GM19468 (cell line): ENCODE data around the gene TMTC2.
"Not testable (repeated sequence)": the region's sequence is repeated elsewhere in the genome, so short reads cannot be mapped to it uniquely, and the experiment has no call there.

ENCODE experiments used
- ATAC-seq: cut with Tn5 transposase; IDR thresholded peaks from one replicate; pipeline ENCODE4 v1.9.1; 2021; ENCODE audit warnings: mild to moderate bottlenecking, moderate library complexity, moderate number of reproducible peaks; ENCODE audit not compliant: unreplicated experiment; ENCODE audit errors: extremely low read depth

TMTC2 gene

DNA sequence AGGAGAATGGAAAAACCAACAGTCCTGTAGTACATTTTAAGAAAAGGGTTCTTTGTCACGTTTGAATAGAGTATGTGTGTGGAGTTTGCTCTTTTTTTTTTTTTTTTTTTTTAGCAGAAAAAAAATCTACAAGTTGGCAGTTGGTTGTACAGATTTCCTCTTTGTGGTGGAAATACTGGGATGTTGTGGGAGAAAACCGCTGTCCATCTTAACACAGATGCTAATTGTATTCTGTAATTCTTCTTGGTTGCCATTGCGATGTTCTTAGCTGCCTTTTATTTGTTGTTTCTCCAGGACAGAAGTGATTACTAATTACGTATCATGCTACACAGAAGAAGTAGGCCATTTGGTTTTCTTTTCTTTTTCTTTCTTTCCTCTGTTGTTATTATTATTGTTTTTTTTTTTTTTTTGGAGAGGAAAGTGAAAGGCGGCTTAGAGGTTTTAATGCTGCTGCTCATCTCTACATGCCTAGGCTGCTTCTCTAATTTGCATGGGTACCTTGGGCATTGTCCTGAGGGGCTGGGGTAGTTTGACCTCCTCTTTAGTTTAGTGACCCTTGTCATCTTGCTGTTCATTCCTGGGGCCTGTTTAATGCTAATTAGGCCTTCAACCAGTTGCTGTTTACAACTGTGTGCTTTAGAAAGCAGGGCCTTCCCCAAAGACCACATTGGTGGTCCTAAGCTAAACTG lies 94.7 kb downstream of the TMTC2 start:
- ATAC-seq = no peak

DNA sequence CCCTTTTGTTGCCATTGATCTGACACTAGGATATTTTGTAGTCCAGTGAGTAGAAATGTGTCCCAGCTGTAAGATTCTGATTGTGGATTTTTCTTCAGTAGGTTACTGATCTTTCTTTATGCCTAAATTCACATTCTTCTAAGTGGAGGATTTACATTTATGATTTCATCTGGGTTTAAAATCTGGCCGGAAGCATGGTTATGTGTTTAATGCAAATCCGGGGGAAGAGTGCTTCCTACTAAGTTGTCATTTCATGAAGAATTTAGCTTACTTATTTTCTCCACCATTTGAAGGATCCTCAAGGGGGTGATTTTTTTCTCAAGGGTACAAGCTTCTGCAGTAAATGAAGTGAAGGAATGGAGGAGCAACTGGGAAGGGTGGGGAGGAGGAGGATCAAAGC lies 96.7 kb downstream of the TMTC2 start:
- no peak for ATAC-seq

DNA sequence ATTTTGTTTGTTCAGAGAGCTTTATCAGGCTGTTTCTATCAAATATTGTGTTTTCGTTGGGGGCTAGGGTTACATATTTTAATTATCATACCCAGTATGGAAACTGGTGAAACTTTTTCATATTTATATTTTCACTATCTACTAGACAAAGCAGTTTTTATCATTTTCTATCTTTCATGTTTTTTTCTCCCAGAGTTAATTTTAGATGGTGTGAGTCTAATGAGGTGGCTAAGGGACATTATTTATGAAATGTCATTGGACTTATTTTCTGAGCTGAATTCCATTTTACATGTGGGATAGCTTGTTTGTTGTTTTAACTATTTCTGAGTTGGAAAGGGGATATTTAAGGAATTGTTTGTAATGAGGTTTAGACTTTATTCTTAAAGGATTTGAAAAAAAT lies 100.3 kb downstream of the TMTC2 start:
- no peak for ATAC-seq

DNA sequence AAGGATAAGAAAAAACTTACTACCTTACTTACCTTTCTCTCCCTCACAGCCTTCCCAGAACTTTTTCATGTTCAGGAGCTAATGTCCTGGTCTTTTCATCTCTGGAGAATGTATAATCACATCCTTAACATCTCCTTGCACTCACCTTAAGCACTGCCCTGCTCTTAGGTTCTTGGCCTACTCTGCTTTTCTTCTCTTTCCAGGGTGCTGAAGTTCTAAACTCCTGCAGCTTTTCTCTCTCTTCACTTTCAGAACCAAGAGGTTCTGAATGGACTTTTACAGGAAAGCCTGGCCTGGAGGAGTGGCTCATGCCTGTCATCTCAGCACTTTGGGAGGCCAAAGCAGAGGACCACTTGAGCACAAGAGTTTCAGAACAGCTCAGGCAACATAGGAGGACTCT lies 101.9 kb downstream of the TMTC2 start:
- no peak for ATAC-seq

DNA sequence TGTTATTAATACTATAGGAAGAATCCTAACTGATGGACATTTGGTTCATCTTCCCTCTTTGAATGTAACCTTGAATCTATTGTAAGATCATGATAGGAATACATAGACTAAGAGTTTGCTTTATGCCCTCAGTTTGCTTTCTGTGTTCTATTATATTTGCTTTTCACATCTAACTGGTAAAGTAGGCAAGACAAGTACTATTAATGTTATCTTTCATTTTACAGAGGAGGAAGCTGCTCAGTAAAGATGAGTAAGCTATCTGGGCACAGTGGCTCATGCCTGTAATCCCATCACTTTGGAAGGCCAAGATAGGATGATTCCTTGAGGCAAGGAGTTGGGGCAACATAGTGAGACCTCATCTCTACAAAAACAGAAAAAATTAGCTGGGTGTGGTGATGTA lies 103.0 kb downstream of the TMTC2 start:
- ATAC-seq = no peak

DNA sequence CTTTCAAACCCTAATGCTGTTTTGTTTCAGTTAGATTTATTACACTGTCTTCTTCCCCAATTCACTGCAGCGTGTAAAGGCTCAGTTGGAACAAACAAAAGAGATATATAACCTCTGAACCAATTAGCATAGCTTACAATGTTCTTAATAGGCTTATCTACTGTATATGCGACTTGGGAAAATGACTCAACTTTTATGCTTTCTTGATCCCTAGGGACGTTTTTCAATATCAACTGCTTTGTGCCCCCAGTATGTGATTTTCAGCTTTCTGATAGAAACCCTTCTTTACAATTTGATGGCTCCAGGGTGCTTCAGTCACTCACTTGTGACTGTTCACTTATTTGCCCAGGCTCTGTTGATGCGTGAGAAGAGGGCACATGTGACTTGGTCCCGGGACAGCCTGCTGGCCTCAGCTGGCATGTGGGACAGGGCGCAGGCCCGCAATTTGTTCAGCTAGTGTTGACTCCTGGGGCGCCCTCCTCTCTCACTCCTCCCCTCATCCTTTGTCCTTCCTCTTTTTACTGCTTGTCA lies 107.1 kb downstream of the TMTC2 start:
- ATAC-seq = no peak

DNA sequence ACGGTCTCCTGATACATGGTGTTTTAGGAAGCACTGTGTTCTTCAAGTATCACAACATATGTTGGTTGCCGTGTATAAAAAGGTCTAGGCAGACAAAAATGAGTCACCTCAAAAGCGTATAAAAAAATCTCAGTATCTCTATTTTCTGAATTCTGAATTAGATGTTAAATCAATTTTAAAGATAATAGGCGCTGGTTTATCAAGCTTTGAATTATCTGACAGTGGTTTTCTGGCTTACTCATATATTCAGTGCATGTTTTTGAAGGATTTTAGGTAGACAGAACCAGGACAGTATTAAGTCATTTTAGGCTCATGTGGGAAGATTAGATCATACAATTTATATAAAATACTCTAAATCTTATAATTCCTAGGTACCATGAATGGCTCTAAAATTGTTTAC lies 110.8 kb downstream of the TMTC2 start:
- ATAC-seq = no peak

DNA sequence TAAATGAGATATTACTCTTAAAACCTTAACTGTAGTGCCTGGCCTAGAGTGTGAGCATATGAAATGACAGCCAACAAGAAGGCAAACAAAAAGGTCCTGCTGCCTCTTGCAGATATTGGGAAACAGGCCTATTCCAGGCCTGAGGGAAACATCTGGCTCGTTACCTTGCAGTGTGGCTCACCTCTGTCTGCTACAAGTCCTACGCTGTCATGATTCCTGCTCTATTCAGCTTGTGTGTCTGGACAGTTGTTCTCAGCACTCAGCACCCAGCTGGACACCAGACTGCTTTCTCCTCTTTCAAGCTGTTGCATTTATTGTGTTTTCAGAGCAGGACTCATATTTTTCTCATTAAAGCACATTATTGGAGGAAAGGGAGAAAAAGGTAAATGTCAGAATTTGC lies 113.5 kb downstream of the TMTC2 start:
- ATAC-seq = no peak

DNA sequence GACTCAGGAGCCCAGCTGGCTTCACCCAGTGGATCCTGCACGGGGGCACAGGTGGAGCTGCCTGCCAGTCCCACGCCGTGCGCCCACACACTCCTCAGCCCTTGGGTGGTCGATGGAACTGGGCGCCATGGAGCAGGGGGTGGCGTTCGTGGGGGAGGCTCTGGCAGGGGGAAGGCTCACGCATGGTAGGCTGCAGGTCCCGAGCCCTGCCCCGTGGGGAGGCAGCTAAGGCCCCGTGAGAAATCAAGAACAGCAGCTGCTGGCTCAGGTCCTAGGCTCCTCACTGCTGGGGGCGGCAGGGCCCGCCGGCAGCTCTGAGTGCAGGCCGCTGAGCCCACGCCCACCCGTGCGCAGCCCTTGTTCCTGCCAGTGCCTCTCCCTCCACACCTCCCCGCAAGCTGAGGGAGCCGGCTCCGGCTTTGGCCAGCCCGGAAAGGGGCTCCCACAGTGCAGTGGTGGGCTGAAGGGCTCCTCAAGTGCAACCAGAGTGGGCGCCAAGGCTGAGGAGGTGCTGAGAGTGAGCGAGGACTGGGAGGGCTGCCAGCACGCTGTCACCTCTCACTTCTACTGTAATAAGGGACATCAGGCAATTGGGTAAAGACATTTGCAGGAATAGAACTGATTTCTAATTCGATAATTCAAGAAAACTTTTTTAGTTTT lies 115.4 kb downstream of the TMTC2 start:
- ATAC-seq = no peak

DNA sequence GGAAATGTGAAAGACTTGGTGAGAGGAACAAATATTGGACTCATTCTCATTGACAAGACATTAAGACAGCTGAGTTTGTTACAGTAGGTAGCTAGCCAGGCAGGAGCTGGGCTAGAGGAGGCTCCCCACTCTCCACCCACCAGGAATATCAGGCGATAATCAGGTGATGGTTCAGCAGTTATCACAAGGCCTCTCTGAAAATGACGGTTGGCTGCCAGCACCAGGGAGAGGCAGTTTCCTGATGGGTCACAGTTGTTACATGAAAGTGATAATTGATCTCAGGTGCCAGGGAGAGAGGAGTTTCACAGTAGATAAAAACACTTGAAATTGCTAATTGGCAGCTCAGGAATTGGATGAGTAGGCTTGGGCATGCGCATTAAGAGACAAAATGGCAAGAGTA lies 116.5 kb downstream of the TMTC2 start:
- no peak for ATAC-seq

DNA sequence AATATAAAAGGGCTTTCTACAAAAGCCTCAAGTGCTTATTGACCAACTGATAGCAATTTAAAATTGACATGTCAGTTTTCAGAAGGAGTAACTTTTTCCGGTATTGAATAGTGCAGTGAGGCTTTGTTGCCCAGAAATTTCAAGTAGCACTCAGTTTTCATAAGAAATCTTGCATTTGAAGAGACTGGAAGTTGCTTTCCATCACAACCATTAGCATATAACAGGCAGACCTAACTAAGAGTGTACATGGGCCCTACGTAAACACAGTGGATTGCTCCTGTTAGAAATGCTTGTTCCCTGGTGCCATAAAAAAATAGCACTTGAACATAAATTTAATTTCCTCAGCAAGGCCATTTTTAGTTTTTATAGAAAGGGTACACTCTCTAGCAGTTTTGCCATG lies 117.9 kb downstream of the TMTC2 start:
- ATAC-seq = no peak

DNA sequence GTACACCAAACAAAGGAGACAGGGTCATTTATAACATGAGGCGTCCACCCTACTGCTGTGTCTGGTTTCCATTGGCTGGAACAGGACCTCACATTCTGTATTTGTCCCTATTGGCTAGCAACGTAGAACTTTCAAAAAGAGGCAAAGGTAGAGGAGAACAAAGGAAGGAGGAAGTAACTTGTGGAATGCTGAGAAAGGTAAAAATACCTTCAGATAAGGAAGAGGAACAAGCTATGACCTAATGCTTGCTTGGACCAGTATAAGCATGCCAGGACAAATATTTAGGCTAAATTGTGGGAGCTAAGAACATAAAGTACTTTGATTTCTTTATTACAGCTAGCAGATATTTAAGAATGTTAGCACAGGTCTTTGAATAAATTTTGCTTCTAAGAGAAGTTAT lies 118.3 kb downstream of the TMTC2 start:
- not testable (repeated sequence) for ATAC-seq

DNA sequence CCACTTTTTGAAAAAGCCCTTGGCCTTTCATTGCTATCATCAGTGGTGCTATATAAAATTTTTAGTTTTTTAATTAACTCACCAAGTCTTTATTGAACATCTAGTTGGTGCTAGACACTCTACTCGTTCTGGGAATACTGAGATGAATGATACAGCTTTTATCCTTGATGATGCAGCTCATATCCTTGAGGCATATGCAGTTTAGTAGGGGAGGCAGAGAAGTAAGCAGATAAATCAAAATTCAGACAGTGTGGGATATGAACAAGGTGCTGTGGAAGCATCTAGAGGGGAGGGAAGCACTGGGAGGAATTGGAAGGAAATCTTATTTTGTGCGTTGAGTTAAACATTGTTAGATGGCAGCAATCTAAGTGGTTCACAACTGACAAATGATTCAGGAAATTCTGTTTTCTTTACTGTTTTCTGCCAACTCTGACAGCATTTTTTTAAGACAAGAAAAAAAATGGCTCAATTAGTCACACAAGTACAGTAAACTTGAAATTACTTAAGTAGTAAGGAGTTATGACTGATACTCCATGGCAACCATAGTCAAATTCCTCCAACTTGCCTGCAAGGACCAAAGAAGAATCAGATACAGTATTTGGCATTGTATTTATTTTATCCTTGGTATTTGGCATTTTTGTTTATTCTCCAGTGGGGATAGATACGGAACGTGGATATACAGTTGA lies 119.2 kb downstream of the TMTC2 start:
- no peak for ATAC-seq

DNA sequence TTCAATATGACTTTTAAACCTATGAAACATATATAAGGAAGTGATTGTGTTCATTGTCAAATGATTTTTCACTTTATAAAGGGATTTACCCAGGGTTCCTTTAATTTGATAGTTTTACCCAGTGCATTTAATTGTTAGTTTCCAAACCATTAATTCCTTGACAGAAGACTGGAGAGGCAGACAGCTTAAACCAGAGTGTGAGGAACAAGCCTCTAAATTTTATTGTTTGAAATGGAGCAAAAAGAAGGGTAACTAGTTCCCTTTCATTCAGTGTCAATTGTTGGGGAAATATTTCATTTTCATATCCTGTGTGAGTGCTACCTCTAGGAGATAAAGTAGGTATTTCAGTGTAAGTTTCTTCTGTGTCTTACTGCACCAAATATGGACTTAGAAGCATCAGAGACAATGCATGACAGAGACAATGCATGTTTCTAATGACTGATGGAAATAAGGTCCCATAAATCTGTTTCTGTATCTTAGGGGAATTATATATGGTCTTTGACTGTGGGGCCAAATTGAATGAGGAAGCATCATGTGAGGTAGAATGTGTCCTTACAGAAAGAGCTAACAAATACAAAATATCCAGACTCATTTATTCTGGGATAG lies 120.5 kb downstream of the TMTC2 start:
- no peak for ATAC-seq

DNA sequence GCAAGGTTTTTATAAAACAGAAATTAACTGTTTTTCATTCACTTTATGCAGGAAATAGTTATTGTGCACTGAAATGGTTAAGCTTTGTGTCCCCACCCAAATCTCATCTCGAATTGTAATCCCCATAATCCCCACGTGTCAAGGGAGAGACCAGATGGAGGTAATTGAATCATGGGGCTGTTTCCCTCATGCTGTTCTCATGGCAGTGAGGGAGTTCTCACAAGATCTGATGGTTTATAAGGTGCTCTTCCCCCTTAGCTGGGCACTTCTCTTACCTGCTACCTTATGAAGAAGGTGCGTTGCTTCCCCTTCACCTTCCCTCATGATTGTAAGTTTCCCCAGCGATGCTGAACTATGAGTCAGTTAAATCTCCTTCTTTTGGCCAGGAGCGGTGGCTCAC lies 123.9 kb downstream of the TMTC2 start:
- ATAC-seq = no peak

DNA sequence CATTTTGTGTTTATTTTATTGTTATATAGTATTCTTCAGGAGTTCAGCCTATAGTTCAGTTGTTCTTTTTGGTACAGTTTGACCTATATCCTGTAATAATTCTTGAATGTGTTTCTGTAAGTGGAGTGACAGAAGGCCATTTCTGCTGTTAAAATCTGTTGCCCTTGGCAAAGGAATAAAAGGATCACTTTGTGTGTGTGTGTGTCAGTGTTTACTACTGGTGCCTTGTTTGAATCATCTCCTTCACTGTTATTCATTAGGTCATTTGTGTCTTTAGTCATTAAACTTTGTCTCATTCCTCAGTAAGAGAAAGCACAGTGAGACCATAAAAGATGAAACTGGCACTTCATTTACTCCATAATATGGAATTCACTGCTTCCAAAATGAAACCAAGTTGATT lies 130.7 kb downstream of the TMTC2 start:
- ATAC-seq = no peak

DNA sequence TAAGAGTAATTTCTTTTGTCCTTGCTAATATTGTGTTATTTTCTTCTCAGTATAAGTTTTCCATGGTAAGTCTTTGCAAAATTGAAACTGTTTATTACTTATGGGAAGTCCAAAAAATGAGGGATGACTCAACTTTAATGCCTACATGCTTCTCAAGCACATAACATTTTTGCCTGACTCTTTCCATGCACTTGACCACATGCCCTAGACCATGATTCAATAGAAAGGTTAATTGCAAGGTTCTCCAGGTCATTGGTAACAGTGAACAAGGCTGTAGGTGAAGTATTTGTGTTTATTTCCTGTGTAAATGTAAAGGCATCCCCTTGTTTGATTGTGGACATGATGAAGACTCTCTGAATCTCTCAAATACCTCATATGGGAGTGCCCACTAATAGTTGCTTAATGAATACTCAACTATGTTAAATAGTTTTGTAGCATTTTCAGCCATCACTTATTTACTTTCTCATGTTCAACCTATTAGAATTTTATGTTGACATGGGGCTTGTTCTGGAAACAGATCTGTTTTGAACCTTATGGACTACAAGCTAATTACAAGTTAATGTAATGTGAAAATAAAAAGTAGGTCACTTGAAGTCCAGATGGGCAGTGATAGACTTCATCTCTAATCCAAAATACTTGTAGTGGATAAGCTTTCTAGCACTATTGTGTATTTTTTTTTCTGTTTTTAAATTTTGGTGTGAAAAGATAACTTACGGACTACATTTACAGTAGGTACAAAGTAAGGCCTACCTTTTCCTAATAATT lies 131.7 kb downstream of the TMTC2 start:
- no peak for ATAC-seq

DNA sequence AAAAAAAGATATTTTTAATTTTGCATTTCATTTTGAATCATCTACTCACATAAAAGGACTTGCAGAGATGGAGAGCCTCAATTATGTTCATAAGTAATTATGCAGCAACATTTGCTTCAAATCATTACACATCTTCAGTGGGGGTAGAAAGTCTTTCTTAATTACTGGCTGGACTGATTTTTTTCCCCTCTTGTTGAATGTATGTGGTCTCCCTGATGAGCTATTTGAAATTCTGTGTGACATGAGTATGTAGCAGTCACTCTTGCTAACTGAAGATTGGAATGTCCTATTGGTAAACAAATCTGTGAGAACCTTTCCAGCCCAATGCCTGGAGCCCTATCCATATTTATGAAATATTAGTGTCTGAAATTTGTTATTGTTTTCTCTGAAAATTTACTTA lies 139.8 kb downstream of the TMTC2 start:
- no peak for ATAC-seq

DNA sequence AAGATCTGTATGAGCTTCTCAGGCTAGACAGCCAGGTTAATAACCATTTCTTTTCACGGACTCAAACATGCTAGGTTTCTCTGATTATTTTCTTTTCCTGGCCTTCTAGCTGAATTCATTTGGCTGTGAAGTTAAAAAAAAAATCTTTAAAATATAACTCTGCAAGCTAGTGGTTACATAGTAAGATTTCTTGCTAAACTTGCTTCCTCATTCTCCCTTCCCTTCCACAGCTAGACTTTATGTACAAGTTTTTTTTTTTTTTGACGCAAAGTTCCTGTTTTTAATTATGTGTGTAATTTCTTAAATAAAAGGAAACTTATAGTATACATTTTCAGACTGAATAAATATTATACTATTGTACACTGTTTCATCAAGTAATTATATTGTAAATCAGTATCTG lies 145.4 kb downstream of the TMTC2 start:
- no peak for ATAC-seq

DNA sequence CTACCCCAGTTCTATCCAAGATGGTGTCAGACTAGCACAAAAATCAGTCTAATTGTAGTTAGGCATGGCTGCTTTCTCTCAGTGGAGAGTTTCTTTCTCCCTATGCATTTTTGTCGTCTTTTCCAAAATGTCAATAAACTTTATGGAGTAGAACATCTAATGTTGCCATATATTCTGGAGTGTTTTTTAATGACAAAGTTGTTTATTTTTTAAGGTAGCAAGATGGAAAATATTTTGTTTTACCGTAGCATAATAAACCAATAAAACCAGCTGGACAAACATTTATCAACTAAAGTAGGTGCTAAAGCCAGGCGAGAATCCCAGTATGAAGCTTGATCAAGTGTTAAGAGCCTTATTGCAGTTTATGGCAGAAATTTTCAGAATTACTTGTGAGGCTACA lies 146.3 kb downstream of the TMTC2 start:
- ATAC-seq = no peak
